ENCODE results near the gene DHRSX.
"Not testable (repeated sequence)": the region's sequence is repeated elsewhere in the genome, so short reads cannot be mapped to it uniquely, and the experiment has no call there.

Gene DHRSX

GRCh38 chrX:2498781-2499302 is 1.9 kb downstream of the DHRSX start:
- DNase-seq (ENCODE audit: low spot score): no peak
- no peak for FAIRE-seq

- FAIRE-seq (no peak), DNase-seq (ENCODE audit: low spot score) (no peak)
These were observed 2.6 kb downstream of the DHRSX start for GRCh38 chrX:2497961-2498780.

GRCh38 chrX:2495595-2495994 is 5.2 kb downstream of the DHRSX start:
- no peak for DNase-seq (ENCODE audit: low spot score)
- FAIRE-seq: no peak

- no peak for DNase-seq (ENCODE audit: low spot score)
- no peak for FAIRE-seq
These were observed 8.1 kb downstream of the DHRSX start for GRCh38 chrX:2492531-2493218.

- no peak for FAIRE-seq
- DNase-seq (ENCODE audit: low spot score): no peak
These were observed 10.1 kb downstream of the DHRSX start for GRCh38 chrX:2490634-2491033.

- no peak for FAIRE-seq
- DNase-seq (ENCODE audit: low spot score): no peak
These were observed 11.0 kb downstream of the DHRSX start for GRCh38 chrX:2489446-2490445.

- DNase-seq (ENCODE audit: low spot score): no peak
- FAIRE-seq: no peak
These were observed 12.0 kb downstream of the DHRSX start for GRCh38 chrX:2488621-2489285.

GRCh38 chrX:2487366-2487765 is 13.4 kb downstream of the DHRSX start:
- no peak for FAIRE-seq
- DNase-seq (ENCODE audit: low spot score): no peak

GRCh38 chrX:2486476-2487133 is 14.2 kb downstream of the DHRSX start:
- FAIRE-seq (no peak), DNase-seq (ENCODE audit: low spot score) (no peak)

- FAIRE-seq (no peak), DNase-seq (ENCODE audit: low spot score) (no peak)
These were observed 14.9 kb downstream of the DHRSX start for GRCh38 chrX:2485789-2486345.

GRCh38 chrX:2484721-2485648 is 15.8 kb downstream of the DHRSX start:
- no peak for FAIRE-seq
- no peak for DNase-seq (ENCODE audit: low spot score)

- FAIRE-seq (no peak), DNase-seq (ENCODE audit: low spot score) (no peak)
These were observed 16.5 kb downstream of the DHRSX start for GRCh38 chrX:2484256-2484655.

GRCh38 chrX:2483398-2484060 is 17.2 kb downstream of the DHRSX start:
- DNase-seq (ENCODE audit: low spot score) (no peak), FAIRE-seq (no peak)

GRCh38 chrX:2481597-2481996 is 19.2 kb downstream of the DHRSX start:
- FAIRE-seq; DNase-seq (ENCODE audit: low spot score): not testable (repeated sequence)

GRCh38 chrX:2479982-2480381 is 20.8 kb downstream of the DHRSX start:
- not testable (repeated sequence) for FAIRE-seq; DNase-seq (ENCODE audit: low spot score)

- DNase-seq (ENCODE audit: low spot score) (no peak), FAIRE-seq (no peak)
These were observed 21.4 kb downstream of the DHRSX start for GRCh38 chrX:2479420-2479780.

- DNase-seq (ENCODE audit: low spot score): no peak
- no peak for FAIRE-seq
These were observed 22.0 kb downstream of the DHRSX start for GRCh38 chrX:2478546-2479419.

All from urothelium cell line (cell line).